CD4-positive, alpha-beta T cell treated with Interleukin-4 for 1 hour (primary cell): Measurements from ENCODE around the gene PRRG1.
"Not testable (repeated sequence)": the region's sequence is repeated elsewhere in the genome, so short reads cannot be mapped to it uniquely, and the experiment has no call there.

Experiments
- DNase-seq, 2 donors: peaks; one replicate each; pipeline ENCODE4 v3.0.0-alpha.2; 2020 to 2022

Gene PRRG1

GRCh38 chrX:37474478-37474877 is 125.3 kb downstream of the PRRG1 start:
- no peak for DNase-seq

- DNase-seq, result no peak
These were observed 127.5 kb downstream of the PRRG1 start for GRCh38 chrX:37476571-37477170.

- not testable (repeated sequence) for DNase-seq
These were observed 135.2 kb downstream of the PRRG1 start for GRCh38 chrX:37484335-37484734.

- DNase-seq, result no peak
These were observed 136.3 kb downstream of the PRRG1 start for GRCh38 chrX:37485429-37485828.

- DNase-seq, result no peak
These were observed 138.1 kb downstream of the PRRG1 start for GRCh38 chrX:37487271-37487670.

GRCh38 chrX:37488323-37488722 is 139.2 kb downstream of the PRRG1 start:
- DNase-seq, result no peak

- no peak for DNase-seq
These were observed 142.5 kb downstream of the PRRG1 start for GRCh38 chrX:37491686-37492085.

- DNase-seq, result not testable (repeated sequence)
These were observed 146.6 kb downstream of the PRRG1 start for GRCh38 chrX:37495760-37496159.

GRCh38 chrX:37497126-37497525 is 148.0 kb downstream of the PRRG1 start:
- not testable (repeated sequence) for DNase-seq

GRCh38 chrX:37498323-37498722 is 149.2 kb downstream of the PRRG1 start:
- DNase-seq, result not testable (repeated sequence)

GRCh38 chrX:37499649-37500048 is 150.5 kb downstream of the PRRG1 start:
- not testable (repeated sequence) for DNase-seq

GRCh38 chrX:37504991-37505390 is 155.8 kb downstream of the PRRG1 start:
- DNase-seq, result no peak
